PC-9 (cell line): ENCODE data around the gene EGR1. TPM values are rescaled to one million over a fixed set of nuclear protein-coding genes. Genes with fewer than 3 reads are reported as not detected.

ENCODE experiments used
- BruUV-seq: library from RNA; stranded (reverse); fragments of 400-500 nt; replicated peaks from 2 replicates; lab custom pipeline; 2021; lab: Mats Ljungman, UMichigan
- CTCF ChIA-PET: fragments of 300-600 bp; sonication (Branson Sonifier 250); formaldehyde crosslinking; loops from one replicate; lab custom pipeline; 2022; ENCODE audit warnings: antibody characterized with exemption; lab: Charles Lee
- POLR2A ChIA-PET: fragments of 300-600 bp; sonication (Branson Sonifier 250); formaldehyde crosslinking; loops from one replicate; lab custom pipeline; 2022; ENCODE audit warnings: antibody characterized with exemption; ENCODE audit not compliant: unreplicated experiment; lab: Charles Lee
- DNase-seq, 2 experiments: peaks; one replicate each; pipeline versions ENCODE4 v3.0.0 to v3.0.0-alpha.2; 2015 to 2022; ENCODE audit warnings: mixed read lengths in 1 of 2
- H2AFZ ChIP-seq: fragments of 200-600 bp; sonication (generic); 2 replicates; pipeline ENCODE4 v1.8.1; 2017; ENCODE audit warnings: antibody characterized with exemption
- H3F3A ChIP-seq: fragments of 200-600 bp; sonication (generic); 2 replicates; pipeline ENCODE4 v1.8.1; 2017; ENCODE audit warnings: antibody characterized with exemption, mild to moderate bottlenecking, low read depth; ENCODE audit not compliant: insufficient read depth
- H3K27ac ChIP-seq: fragments of 200-600 bp; sonication (generic); 2 replicates; pipeline ENCODE4 v1.6.1; 2016; ENCODE audit warnings: mixed run types
- H3K27me3 ChIP-seq: fragments of 200-600 bp; sonication (generic); 2 replicates; pipeline ENCODE4 v1.6.1; 2016; ENCODE audit warnings: low read depth, mixed run types; ENCODE audit not compliant: insufficient read depth
- H3K36me3 ChIP-seq: fragments of 200-600 bp; sonication (generic); 2 replicates; pipeline ENCODE4 v1.6.1; 2016; ENCODE audit warnings: low read depth, mixed run types
- H3K4me1 ChIP-seq: fragments of 200-600 bp; sonication (generic); replicated peaks from 2 replicates; pipeline ENCODE4 v1.6.1; 2016; ENCODE audit warnings: mixed run types; ENCODE audit not compliant: insufficient read depth
- H3K4me2 ChIP-seq: fragments of 200-600 bp; sonication (generic); 2 replicates; pipeline ENCODE4 v1.6.1; 2017; ENCODE audit warnings: mixed run types
- H3K4me3 ChIP-seq: fragments of 200-600 bp; sonication (generic); 2 replicates; pipeline ENCODE4 v1.6.1; 2016; ENCODE audit warnings: mixed run types
- H3K79me2 ChIP-seq: fragments of 200-600 bp; sonication (generic); 2 replicates; pipeline ENCODE4 v1.6.1; 2017; ENCODE audit warnings: low read depth, mixed run types
- H3K9me2 ChIP-seq: fragments of 200-600 bp; sonication (generic); 2 replicates; pipeline ENCODE4 v1.8.1; 2017; ENCODE audit warnings: mild to moderate bottlenecking; ENCODE audit not compliant: insufficient read depth
- H3K9me3 ChIP-seq: fragments of 200-600 bp; sonication (generic); 2 replicates; pipeline ENCODE4 v1.8.1; 2016; ENCODE audit warnings: low read depth; ENCODE audit not compliant: insufficient read depth
- H4K20me1 ChIP-seq: fragments of 200-600 bp; sonication (generic); 2 replicates; pipeline ENCODE4 v1.8.1; 2017; ENCODE audit not compliant: insufficient read depth
- EZH2 ChIP-seq: fragments of 200-600 bp; sonication (generic); IDR thresholded peaks from 2 replicates; pipeline ENCODE4 v1.8.0; 2017; ENCODE audit warnings: antibody characterized with exemption, low read depth
- intact Hi-C: fragments of 100-400 bp; cut with micrococcal nuclease; formaldehyde crosslinking; loops from one replicate; pipeline ENCODE4 v1.10.0; 2022; ENCODE audit not compliant: unreplicated experiment
- total RNA-seq: library from RNA; stranded (reverse); gene quantifications from 2 replicates; pipeline ENCODE4 v1.2.3, GENCODE V29; 2021
- TF ChIP-seq, protein P1 (sequence below): fragments of 200-600 bp; sonication (generic); conservative IDR thresholded peaks from 2 replicates; pipeline ENCODE4 v1.6.1; 2017; ENCODE audit warnings: mixed run types, antibody characterized with exemption, mild to moderate bottlenecking, moderate library complexity

The EGR1 gene
- total RNA-seq, 1 experiment from 2014 or later, result 24.7 TPM

DNA sequence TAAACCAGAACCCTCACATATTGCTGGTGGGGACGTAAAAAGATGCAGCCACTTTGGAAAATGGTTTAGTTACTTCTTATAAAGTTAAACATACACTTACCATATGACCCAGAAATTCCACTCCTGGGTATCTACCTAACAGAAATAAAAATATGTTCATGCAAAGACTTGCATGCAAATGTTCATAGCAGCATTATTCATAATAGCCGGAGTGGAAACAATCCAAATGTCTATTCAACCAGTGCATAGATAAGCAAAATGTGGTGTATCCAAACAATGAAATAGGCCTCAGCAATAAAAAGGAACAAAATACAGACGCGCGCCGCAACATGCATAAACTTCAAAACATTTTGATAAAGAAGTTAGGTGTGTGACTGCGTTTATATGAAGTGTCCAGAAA lies 11.6 kb downstream of the EGR1 start:
- POLR2A ChIA-PET, result no interaction called here
- Histone ChIP-seq H3K27ac (no peak overlapping the region), H3K4me2 (no peak overlapping the region), H3K4me1 (no peaks in the 10 kb centered on the region), H3F3A (no peaks in the 10 kb centered on the region), H3K9me2 (no peaks in the 10 kb centered on the region), H2AFZ (no peak overlapping the region), H3K27me3 (no peaks in the 10 kb centered on the region), H3K9me3 (no peaks in the 10 kb centered on the region), H3K36me3 (no peaks in the 10 kb centered on the region), H4K20me1 (no peaks in the 10 kb centered on the region), H3K4me3 (no peak overlapping the region), H3K79me2 (no peaks in the 10 kb centered on the region)
- TF ChIP-seq, protein P1, sequence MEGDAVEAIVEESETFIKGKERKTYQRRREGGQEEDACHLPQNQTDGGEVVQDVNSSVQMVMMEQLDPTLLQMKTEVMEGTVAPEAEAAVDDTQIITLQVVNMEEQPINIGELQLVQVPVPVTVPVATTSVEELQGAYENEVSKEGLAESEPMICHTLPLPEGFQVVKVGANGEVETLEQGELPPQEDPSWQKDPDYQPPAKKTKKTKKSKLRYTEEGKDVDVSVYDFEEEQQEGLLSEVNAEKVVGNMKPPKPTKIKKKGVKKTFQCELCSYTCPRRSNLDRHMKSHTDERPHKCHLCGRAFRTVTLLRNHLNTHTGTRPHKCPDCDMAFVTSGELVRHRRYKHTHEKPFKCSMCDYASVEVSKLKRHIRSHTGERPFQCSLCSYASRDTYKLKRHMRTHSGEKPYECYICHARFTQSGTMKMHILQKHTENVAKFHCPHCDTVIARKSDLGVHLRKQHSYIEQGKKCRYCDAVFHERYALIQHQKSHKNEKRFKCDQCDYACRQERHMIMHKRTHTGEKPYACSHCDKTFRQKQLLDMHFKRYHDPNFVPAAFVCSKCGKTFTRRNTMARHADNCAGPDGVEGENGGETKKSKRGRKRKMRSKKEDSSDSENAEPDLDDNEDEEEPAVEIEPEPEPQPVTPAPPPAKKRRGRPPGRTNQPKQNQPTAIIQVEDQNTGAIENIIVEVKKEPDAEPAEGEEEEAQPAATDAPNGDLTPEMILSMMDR, result no peak
- TF ChIP-seq EZH2, result no peak
- DNase-seq, result no peak
- CTCF ChIA-PET, result no interaction called here
- intact Hi-C loops, result no loop called here
- no TSS peak for BruUV-seq

DNA sequence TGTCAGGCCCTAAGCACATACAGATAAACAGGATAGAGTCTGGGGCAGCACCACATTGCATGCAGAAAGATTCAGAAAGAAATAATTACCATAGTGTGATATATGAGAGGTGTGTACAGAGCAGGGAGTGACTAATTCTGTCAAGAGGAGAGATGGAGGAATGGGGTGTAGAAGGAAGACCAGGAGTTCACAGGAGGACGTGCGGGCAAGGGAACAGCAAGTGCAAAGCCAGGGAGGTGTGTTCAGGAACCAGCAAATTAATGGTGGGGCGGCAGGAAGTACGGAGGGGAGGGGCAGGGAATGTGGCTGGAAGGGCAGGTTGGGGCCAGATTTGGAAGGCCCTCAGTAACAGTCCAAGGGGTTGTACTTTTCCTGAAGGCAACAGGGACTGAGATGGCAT lies 17.4 kb downstream of the EGR1 start:
- Histone ChIP-seq H3K4me3 (no peak overlapping the region), H3K27ac (no peak overlapping the region), H2AFZ (no peak overlapping the region), H3K27me3 (no peaks in the 10 kb centered on the region), H3F3A (no peaks in the 10 kb centered on the region), H3K4me2 (no peak overlapping the region), H4K20me1 (no peaks in the 10 kb centered on the region), H3K9me2 (no peaks in the 10 kb centered on the region), H3K4me1 (no peaks in the 10 kb centered on the region), H3K36me3 (no peaks in the 10 kb centered on the region), H3K79me2 (no peaks in the 10 kb centered on the region), H3K9me3 (no peaks in the 10 kb centered on the region)
- intact Hi-C loops, result no loop called here
- CTCF ChIA-PET, result no interaction called here
- no peak for DNase-seq
- BruUV-seq, result no TSS peak
- POLR2A ChIA-PET, result no interaction called here
- TF ChIP-seq, protein P1, result no peak
- TF ChIP-seq EZH2, result no peak

DNA sequence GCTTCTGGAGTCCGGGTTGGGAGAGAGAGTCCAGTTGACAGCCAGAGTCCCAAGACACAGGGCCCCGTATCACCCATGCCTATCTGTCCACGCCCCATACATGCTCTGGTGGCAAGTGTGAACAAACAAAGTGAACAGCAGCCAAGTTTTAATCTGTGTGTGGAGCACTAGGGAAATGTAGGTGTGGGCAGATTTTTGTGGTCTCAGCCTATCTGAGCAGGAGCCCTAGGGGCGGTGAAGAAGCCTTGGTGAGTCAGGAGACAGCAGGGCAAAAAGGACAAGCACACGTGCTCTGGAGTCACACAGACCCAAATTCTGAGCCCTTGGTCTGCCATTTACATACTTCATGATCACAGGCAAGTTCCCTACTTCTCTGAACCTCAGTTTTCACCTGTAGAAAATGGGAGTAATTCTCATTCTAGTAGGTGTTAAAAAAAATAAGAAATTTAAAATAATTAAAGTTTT lies 23.2 kb downstream of the EGR1 start:
- Histone ChIP-seq H3K9me2 (no peaks in the 10 kb centered on the region), H3K9me3 (no peaks in the 10 kb centered on the region), H3K79me2 (no peaks in the 10 kb centered on the region), H3K4me1 (0 out of 2 replicates have a peak, but pooled peaks cover 7% of the 10 kb centered on the region), H2AFZ (no peak overlapping the region), H3K4me2 (peak overlapping the region; percentile 1; the same call in 1 of the 2 replicates), H3K4me3 (no peak overlapping the region), H3K36me3 (no peaks in the 10 kb centered on the region), H3K27ac (no peak overlapping the region), H3F3A (no peaks in the 10 kb centered on the region; the same call in 1 of the 2 replicates), H4K20me1 (no peaks in the 10 kb centered on the region), H3K27me3 (peaks cover 32% of the 10 kb centered on the region)
- intact Hi-C loops, result no loop called here
- peak; percentile 48 to 67 for DNase-seq
- TF ChIP-seq EZH2, result no peak
- TF ChIP-seq, protein P1, result no peak
- no TSS peak for BruUV-seq
- ChIA-PET CTCF (no interaction called here), POLR2A (no interaction called here)
